Measurements from ENCODE around the gene ADORA3. TPM values are rescaled to one million over a fixed set of nuclear protein-coding genes. Genes with fewer than 3 reads are reported as not detected.

Gene ADORA3
- total and polyA plus RNA-seq, 8 donors = 0.45 to 11.0 (median 0.82) TPM

- DNase-seq (no peak), ATAC-seq (peak; percentile 43)
- Histone ChIP-seq H3K4me3 (no peak overlapping the region), H3K4me1 (no peaks in the 10 kb centered on the region), H3K9me3 (no peaks in the 10 kb centered on the region), H3K27ac (peak overlapping the region in 1 of 2 donors; percentile 41), H3K36me3 (no peaks in the 10 kb centered on the region), H3K27me3 (no peaks in the 10 kb centered on the region)
- no peak for TF ChIP-seq CTCF (IDR thresholded peaks at IDR 0.05)
- intact Hi-C loops (cut with DNase I) = no loop called here
Measured at GRCh38 chr1:111542187-111542586, 38.8 kb upstream of the ADORA3 start.

- Histone ChIP-seq H3K9me3 (no peaks in the 10 kb centered on the region), H3K36me3 (no peaks in the 10 kb centered on the region), H3K4me3 (no peak overlapping the region), H3K27ac (peak overlapping the region in 1 of 2 donors; percentile 41), H3K4me1 (no peaks in the 10 kb centered on the region), H3K27me3 (no peaks in the 10 kb centered on the region)
- intact Hi-C loops (cut with DNase I) = no loop called here
- ATAC-seq = peak; percentile 88
- no peak for DNase-seq
- TF ChIP-seq CTCF (IDR thresholded peaks at IDR 0.05) = no peak
Measured at GRCh38 chr1:111541721-111542120, 38.3 kb upstream of the ADORA3 start.

- Histone ChIP-seq H3K9me3 (no peaks in the 10 kb centered on the region), H3K27ac (no peak overlapping the region), H3K4me3 (no peak overlapping the region), H3K4me1 (no peaks in the 10 kb centered on the region), H3K27me3 (no peaks in the 10 kb centered on the region), H3K36me3 (no peaks in the 10 kb centered on the region)
- intact Hi-C loops (cut with DNase I) = no loop called here
- DNase-seq = no peak
- no peak for TF ChIP-seq CTCF (IDR thresholded peaks at IDR 0.05)
- no peak for ATAC-seq
Measured at GRCh38 chr1:111540928-111541327, 37.5 kb upstream of the ADORA3 start.

DNA sequence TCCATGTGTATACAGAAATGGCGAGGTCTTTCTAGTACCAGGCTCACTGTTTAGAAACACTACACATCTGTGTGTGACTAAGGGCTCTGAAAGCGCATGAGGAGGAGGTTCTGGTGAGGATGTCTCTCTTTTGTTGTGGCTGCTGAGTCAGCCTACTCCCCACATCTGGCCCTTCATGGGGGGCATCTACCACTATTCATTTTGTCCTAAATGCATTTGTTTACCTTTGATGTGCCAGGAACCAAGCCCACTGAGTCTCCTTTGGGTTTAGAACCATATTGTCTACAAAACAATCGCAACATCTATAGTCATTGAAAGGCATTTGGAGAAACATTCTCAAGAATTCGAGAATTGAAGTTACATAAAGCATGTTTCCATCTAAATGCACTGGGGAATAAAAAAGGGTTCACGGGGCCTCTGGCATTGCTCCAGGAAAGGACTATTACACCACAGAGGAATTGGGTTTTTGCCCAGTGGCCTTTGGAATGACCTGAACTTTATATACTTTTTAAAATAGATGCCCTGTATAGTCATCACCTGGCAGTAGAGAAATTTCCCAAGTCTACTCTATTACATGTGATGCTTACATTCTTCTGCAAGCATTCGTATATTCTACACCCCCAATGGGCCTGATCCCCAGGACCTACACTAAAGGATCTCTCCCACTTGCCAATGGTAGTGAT lies 35.1 kb upstream of the ADORA3 start:
- no peaks in the 10 kb centered on the region for H3K27me3 ChIP-seq
- H3K9me3 ChIP-seq = no peaks in the 10 kb centered on the region
- TF ChIP-seq CTCF (IDR thresholded peaks at IDR 0.05) = no peak
- no peak overlapping the region for H3K27ac ChIP-seq
- DNase-seq (no peak), ATAC-seq (no peak)
- intact Hi-C loops (cut with DNase I) = no loop called here
- H3K36me3 ChIP-seq = no peaks in the 10 kb centered on the region
- no peak overlapping the region for H3K4me3 ChIP-seq
- no peaks in the 10 kb centered on the region for H3K4me1 ChIP-seq

- ATAC-seq (no peak), DNase-seq (no peak)
- H3K27ac ChIP-seq = no peak overlapping the region
- no peaks in the 10 kb centered on the region for H3K27me3 ChIP-seq
- H3K4me3 ChIP-seq = no peak overlapping the region
- no peaks in the 10 kb centered on the region for H3K4me1 ChIP-seq
- intact Hi-C loops (cut with DNase I) = no loop called here
- no peak for TF ChIP-seq CTCF (IDR thresholded peaks at IDR 0.05)
- H3K36me3 ChIP-seq = no peaks in the 10 kb centered on the region
- no peaks in the 10 kb centered on the region for H3K9me3 ChIP-seq
Measured at GRCh38 chr1:111535256-111536191, 32.1 kb upstream of the ADORA3 start.
